Sigmoid colon (tissue), 7 donors: ENCODE results near the gene ZBED1. TPM values are rescaled to one million over a fixed set of nuclear protein-coding genes. Genes with fewer than 3 reads are reported as not detected.

Source experiments
- DNase-seq: peaks from one replicate; pipeline ENCODE4 v3.0.0-alpha.2; 2019
- H3K27ac ChIP-seq, 4 donors: fragments of 200-600 bp; sonication (generic); one replicate each; pipeline ENCODE4 v1.5.1; 2016 to 2019; ENCODE audit warnings: mild to moderate bottlenecking in 1 of 4
- H3K27me3 ChIP-seq, 3 donors: fragments of 200-600 bp; sonication (generic); one replicate each; pipeline ENCODE4 v1.5.1; 2019; ENCODE audit warnings: mild to moderate bottlenecking in 1 of 3
- H3K36me3 ChIP-seq, 4 donors: fragments of 200-600 bp; sonication (generic); one replicate each; pipeline ENCODE4 v1.5.1; 2016 to 2019
- H3K4me1 ChIP-seq, 4 donors: fragments of 200-600 bp; sonication (generic); one replicate each; pipeline ENCODE4 v1.5.1; 2017 to 2019
- H3K4me3 ChIP-seq, 4 donors: fragments of 200-600 bp; sonication (generic); one replicate each; pipeline ENCODE4 v1.5.1; 2017 to 2019; ENCODE audit warnings: mild to moderate bottlenecking in 2 of 4, moderate library complexity in 1 of 4
- H3K9me3 ChIP-seq, 4 donors: fragments of 200-600 bp in 3 of 4; sonication (generic) in 3 of 4; one replicate each; pipeline versions ENCODE4 v1.5.1 to v1.6.1; 2013 to 2019
- EP300 ChIP-seq, 4 donors: sonication (generic); formaldehyde crosslinking; IDR thresholded peaks; one replicate each; pipeline ENCODE4 v1.6.1; 2017; ENCODE audit warnings: antibody characterized with exemption in 4 of 4
- POLR2A ChIP-seq, 2 donors: fragments of 450-650 bp; IDR thresholded peaks; one replicate each; pipeline ENCODE4 v1.6.1; 2016; ENCODE audit warnings: antibody characterized with exemption in 2 of 2, mild to moderate bottlenecking in 2 of 2, moderate library complexity in 2 of 2
- POLR2AphosphoS5 ChIP-seq, 4 donors: sonication (generic); formaldehyde crosslinking; IDR thresholded peaks; one replicate each; pipeline ENCODE4 v1.6.1; 2017; ENCODE audit warnings: antibody characterized with exemption in 4 of 4
- WGBS, 2 donors: extraction: QIAGEN DNeasy Blood & Tissue Kit; methylation state at CpG; one replicate each; pipeline ENCODE4 v1.1.7; 2013; 5-methylcytosine and 5-hydroxymethylcytosine counted together
- intact Hi-C: fragments of 100-400 bp; cut with DNase I; formaldehyde crosslinking; loops from one replicate; pipeline ENCODE4 v1.15.1; 2023
- polyA plus RNA-seq, 3 donors: library from polyadenylated mRNA; stranded (reverse); fragments of 200-250 nt; gene quantifications; one replicate each; pipeline ENCODE4 v1.2.3, GENCODE V29; 2013
- total RNA-seq, 4 donors: library from RNA; depleted of rRNA; stranded (reverse); fragments of >200 nt; gene quantifications; one replicate each; pipeline ENCODE4 v1.1.0, GENCODE V29; 2016
- TF ChIP-seq, protein P1 (sequence below), 4 experiments: fragments of 450-650 bp in 3 of 4; fragments of 200-600 bp in 1 of 4; IDR thresholded peaks; one replicate each; pipeline ENCODE4 v1.5.1; 2016 to 2019; ENCODE audit warnings: antibody characterized with exemption in 4 of 4, mild to moderate bottlenecking in 3 of 4, moderate library complexity in 2 of 4
- donor health status: healthy with polysubstance abuse.
- donor health status: Bipolar disorder and iron deficiency.
- donor health status: healthy.

Gene ZBED1
- total and polyA plus RNA-seq, 7 donors = 24.6 to 35.6 (median 28.5) TPM

DNA sequence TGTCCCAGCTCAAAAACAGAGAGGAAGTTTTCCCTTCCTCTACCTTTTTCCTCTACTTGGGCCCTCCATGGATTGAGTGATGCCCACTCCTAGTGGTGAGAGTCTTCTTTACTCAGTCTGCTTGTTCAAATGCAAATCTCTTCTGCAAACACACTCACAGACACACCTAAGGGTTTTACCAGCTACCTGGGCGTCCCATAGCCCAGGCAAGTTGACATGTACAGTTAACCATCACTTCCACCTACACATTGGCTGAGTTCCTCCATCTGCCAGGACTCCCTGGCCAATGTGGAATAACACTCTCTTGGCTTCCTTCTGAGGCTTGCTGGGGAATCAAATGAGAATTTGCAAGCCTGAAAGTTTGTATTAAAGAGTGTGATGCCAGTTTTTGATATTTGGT is 45.7 kb upstream of the ZBED1 start:
- intact Hi-C loops = no loop called here

DNA sequence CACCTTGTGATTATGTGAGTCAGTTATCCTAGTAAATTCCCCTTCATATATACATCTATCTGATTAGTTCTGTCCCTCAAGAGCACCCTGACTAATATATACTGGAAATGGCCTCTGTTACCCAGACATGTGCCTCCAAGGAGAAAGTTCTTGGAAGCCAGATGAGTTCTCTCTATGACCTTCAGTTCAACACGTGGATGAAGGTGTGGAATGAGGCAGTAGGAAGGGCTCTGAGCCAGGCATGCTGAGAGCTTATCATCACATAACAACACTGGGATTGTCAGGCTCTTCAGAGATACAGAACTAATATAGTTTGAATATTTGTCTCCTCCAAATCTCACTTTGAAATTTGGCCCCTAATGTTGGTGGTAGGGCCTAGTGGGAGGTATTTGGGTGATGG is 44.4 kb upstream of the ZBED1 start:
- H3K27ac ChIP-seq = no peak overlapping the region
- no peaks in the 10 kb centered on the region for H3K27me3 ChIP-seq
- H3K4me1 ChIP-seq = no peaks in the 10 kb centered on the region
- no peak for TF ChIP-seq EP300 (IDR thresholded peaks at IDR 0.05)
- TF ChIP-seq, protein P1, sequence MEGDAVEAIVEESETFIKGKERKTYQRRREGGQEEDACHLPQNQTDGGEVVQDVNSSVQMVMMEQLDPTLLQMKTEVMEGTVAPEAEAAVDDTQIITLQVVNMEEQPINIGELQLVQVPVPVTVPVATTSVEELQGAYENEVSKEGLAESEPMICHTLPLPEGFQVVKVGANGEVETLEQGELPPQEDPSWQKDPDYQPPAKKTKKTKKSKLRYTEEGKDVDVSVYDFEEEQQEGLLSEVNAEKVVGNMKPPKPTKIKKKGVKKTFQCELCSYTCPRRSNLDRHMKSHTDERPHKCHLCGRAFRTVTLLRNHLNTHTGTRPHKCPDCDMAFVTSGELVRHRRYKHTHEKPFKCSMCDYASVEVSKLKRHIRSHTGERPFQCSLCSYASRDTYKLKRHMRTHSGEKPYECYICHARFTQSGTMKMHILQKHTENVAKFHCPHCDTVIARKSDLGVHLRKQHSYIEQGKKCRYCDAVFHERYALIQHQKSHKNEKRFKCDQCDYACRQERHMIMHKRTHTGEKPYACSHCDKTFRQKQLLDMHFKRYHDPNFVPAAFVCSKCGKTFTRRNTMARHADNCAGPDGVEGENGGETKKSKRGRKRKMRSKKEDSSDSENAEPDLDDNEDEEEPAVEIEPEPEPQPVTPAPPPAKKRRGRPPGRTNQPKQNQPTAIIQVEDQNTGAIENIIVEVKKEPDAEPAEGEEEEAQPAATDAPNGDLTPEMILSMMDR (IDR thresholded peaks at IDR 0.05) = no peak
- TF ChIP-seq POLR2A (IDR thresholded peaks at IDR 0.05) = no peak
- no peak for TF ChIP-seq POLR2AphosphoS5 (IDR thresholded peaks at IDR 0.05)
- 19 to 52% methylated on average over 1 of the region's 1 CpG for WGBS, 2 donors
- no peak overlapping the region for H3K4me3 ChIP-seq
- intact Hi-C loops = no loop called here
- peaks cover 0 to 5% (median 0%) of the 10 kb centered on the region in 4 donors for H3K9me3 ChIP-seq
- H3K36me3 ChIP-seq = no peaks in the 10 kb centered on the region
- no peak for DNase-seq

More for the DNA sequence above, 45.7 kb upstream of the ZBED1 start:
- 42 to 79% methylated on average over 1 of the region's 1 CpG for WGBS, 2 donors
- Histone ChIP-seq H3K36me3 (no peaks in the 10 kb centered on the region), H3K9me3 (peaks cover 0 to 5% (median 0%) of the 10 kb centered on the region in 4 donors), H3K4me3 (no peak overlapping the region), H3K27ac (no peak overlapping the region), H3K27me3 (peaks cover 0 to 4% (median 0%) of the 10 kb centered on the region in 3 donors), H3K4me1 (no peaks in the 10 kb centered on the region)
- no peak for DNase-seq
- TF ChIP-seq POLR2AphosphoS5 (IDR thresholded peaks at IDR 0.05) (no peak), EP300 (IDR thresholded peaks at IDR 0.05) (no peak), POLR2A (IDR thresholded peaks at IDR 0.05) (no peak)
- TF ChIP-seq, protein P1 (IDR thresholded peaks at IDR 0.05) = no peak

DNA sequence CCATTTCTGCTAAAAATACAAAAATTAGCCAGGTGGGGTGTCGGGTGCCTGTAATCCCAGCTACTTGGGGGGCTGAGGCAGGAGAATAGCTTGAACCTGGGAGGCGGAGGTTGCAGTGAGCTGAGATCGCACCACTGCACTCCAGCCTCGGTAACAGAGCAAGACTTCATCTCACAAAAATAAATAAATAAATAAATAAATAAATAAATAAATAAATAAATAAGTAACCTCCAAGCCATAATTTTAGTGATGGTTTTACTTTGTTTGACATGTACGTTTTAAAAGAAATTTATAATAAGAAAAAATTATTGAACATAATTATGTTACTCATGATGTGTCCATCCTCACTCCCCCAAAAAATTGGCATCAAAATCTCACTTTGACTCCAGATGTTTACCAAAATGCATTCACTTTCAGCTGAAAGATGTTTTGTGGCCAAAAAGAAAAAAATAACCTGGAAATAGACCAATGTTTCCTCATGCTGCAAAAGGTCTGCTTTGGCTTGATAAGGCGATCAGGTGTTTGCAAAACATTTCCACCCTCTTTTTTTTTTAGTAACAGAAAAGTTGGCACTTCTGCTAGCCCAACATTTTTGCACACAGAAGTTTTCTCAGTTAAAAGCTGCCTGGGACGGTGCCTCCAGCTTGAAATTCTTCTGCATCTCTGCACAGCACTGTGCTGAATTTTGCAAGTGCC is 42.2 kb upstream of the ZBED1 start:
- no peaks in the 10 kb centered on the region for H3K36me3 ChIP-seq
- no peaks in the 10 kb centered on the region for H3K27me3 ChIP-seq
- H3K27ac ChIP-seq = no peak overlapping the region
- H3K9me3 ChIP-seq = peaks cover 0 to 5% (median 0%) of the 10 kb centered on the region in 4 donors
- H3K4me3 ChIP-seq = no peak overlapping the region
- peaks cover 0 to 7% (median 0%) of the 10 kb centered on the region in 4 donors for H3K4me1 ChIP-seq
- DNase-seq = no peak
- intact Hi-C loops = no loop called here
- TF ChIP-seq, protein P1 (IDR thresholded peaks at IDR 0.05) = no peak
- TF ChIP-seq POLR2AphosphoS5 (IDR thresholded peaks at IDR 0.05) = no peak
- TF ChIP-seq POLR2A (IDR thresholded peaks at IDR 0.05) = no peak
- no peak for TF ChIP-seq EP300 (IDR thresholded peaks at IDR 0.05)
- WGBS, 2 donors = 78 to 80% methylated on average over 7 of the region's 7 CpGs

GRCh38 chrX:2541603-2542002 is 40.8 kb upstream of the ZBED1 start:
- H3K9me3 ChIP-seq = peaks cover 0 to 2% (median 0%) of the 10 kb centered on the region in 4 donors
- DNase-seq = no peak
- 83 to 90% methylated on average over 8 of the region's 8 CpGs for WGBS, 2 donors
- H3K27ac ChIP-seq = no peak overlapping the region
- no peaks in the 10 kb centered on the region for H3K27me3 ChIP-seq
- no peaks in the 10 kb centered on the region for H3K36me3 ChIP-seq
- TF ChIP-seq POLR2AphosphoS5 (IDR thresholded peaks at IDR 0.05) (no peak), EP300 (IDR thresholded peaks at IDR 0.05) (no peak), POLR2A (IDR thresholded peaks at IDR 0.05) (no peak)
- TF ChIP-seq, protein P1 (IDR thresholded peaks at IDR 0.05) = no peak
- intact Hi-C loops = no loop called here
- peaks cover 0 to 9% (median 0%) of the 10 kb centered on the region in 4 donors for H3K4me1 ChIP-seq
- no peak overlapping the region for H3K4me3 ChIP-seq
